Caco-2 (cell line): ENCODE data around the gene EPHA4. TPM values are rescaled to one million over a fixed set of nuclear protein-coding genes. Genes with fewer than 3 reads are reported as not detected.
A peak's percentile ranks its signal among the peaks of the same experiment; 100 is the strongest.

Experiments
- BruUV-seq: library from RNA; stranded (reverse); fragments of 400-500 nt; replicated peaks from 2 replicates; lab custom pipeline; 2021; lab: Mats Ljungman, UMichigan
- CTCF ChIA-PET: fragments of 300-600 bp; sonication (Branson Sonifier 250); formaldehyde crosslinking; loops from one replicate; lab custom pipeline; 2022; ENCODE audit warnings: antibody characterized with exemption; lab: Charles Lee
- POLR2A ChIA-PET: fragments of 300-600 bp; sonication (Branson Sonifier 250); formaldehyde crosslinking; loops from one replicate; lab custom pipeline; 2022; ENCODE audit warnings: antibody characterized with exemption; lab: Charles Lee
- DNase-seq, 2 experiments: peaks; one replicate each; pipeline versions ENCODE4 v3.0.0 to v3.0.0-alpha.2; 2020 to 2022
- H3K27me3 ChIP-seq: replicated peaks from 2 replicates; pipeline ENCODE4 v1.6.0; 2011; ENCODE audit warnings: low read length; ENCODE audit not compliant: control insufficient read depth, insufficient read depth
- H3K36me3 ChIP-seq: 2 replicates; pipeline ENCODE4 v1.5.1; 2011; ENCODE audit warnings: low read length; ENCODE audit not compliant: control insufficient read depth, insufficient read depth
- H3K4me1 ChIP-seq: fragments of 250-450 bp; sonication (Bioruptor Pico); 2 replicates; pipeline ENCODE4 v1.5.1; 2020; ENCODE audit warnings: mild to moderate bottlenecking
- H3K4me3 ChIP-seq: 2 replicates; pipeline ENCODE4 v1.5.1; 2011; ENCODE audit warnings: low read depth, mild to moderate bottlenecking, control low read depth, low read length
- H3K9me3 ChIP-seq: fragments of 250-450 bp; sonication (Bioruptor Pico); 2 replicates; pipeline ENCODE4 v1.5.1; 2020; ENCODE audit warnings: mild to moderate bottlenecking, moderate library complexity
- H3K27ac Mint-ChIP-seq: one replicate; pipeline ENCODE4 v1.8.0; 2022; ENCODE audit warnings: mixed read lengths; ENCODE audit not compliant: unreplicated experiment
- H3K27me3 Mint-ChIP-seq: one replicate; pipeline ENCODE4 v1.8.0; 2022; ENCODE audit warnings: mixed read lengths; ENCODE audit not compliant: insufficient read depth, unreplicated experiment
- H3K36me3 Mint-ChIP-seq: one replicate; pipeline ENCODE4 v1.8.0; 2022; ENCODE audit warnings: mild to moderate bottlenecking, mixed read lengths; ENCODE audit not compliant: insufficient read depth, unreplicated experiment
- H3K4me1 Mint-ChIP-seq: one replicate; pipeline ENCODE4 v1.8.0; 2022; ENCODE audit warnings: low read depth, mixed read lengths; ENCODE audit not compliant: unreplicated experiment
- H3K4me3 Mint-ChIP-seq: one replicate; pipeline ENCODE4 v1.8.0; 2022; ENCODE audit warnings: mild to moderate bottlenecking, moderate library complexity, mixed read lengths; ENCODE audit not compliant: unreplicated experiment
- H3K9me3 Mint-ChIP-seq: one replicate; pipeline ENCODE4 v1.8.0; 2022; ENCODE audit warnings: mixed read lengths; ENCODE audit not compliant: unreplicated experiment
- intact Hi-C: fragments of 100-400 bp; cut with micrococcal nuclease; formaldehyde crosslinking; loops from one replicate; pipeline ENCODE4 v1.10.0; 2022; ENCODE audit not compliant: unreplicated experiment
- total RNA-seq: library from RNA; stranded (reverse); gene quantifications from 2 replicates; pipeline ENCODE4 v1.2.3, GENCODE V29; 2022
- TF ChIP-seq, protein P1 (sequence below), 2 experiments: fragments of 200-600 bp in 1 of 2; IDR thresholded peaks; 1 replicate in 1 of 2; 2 replicates in 1 of 2; pipeline versions ENCODE4 v1.5.1 to v1.8.0; 2011 to 2022; ENCODE audit warnings: antibody characterized with exemption in 1 of 2, control low read depth in 1 of 2, inconsistent platforms in 1 of 2, low read depth in 1 of 2, low read length in 1 of 2, mild to moderate bottlenecking in 1 of 2, moderate library complexity in 1 of 2; ENCODE audit not compliant: insufficient read depth in 1 of 2, severe bottlenecking in 1 of 2, unreplicated experiment in 1 of 2

Gene EPHA4
- total RNA-seq, 1 experiment from 2014 or later, result 95.5 TPM

DNA sequence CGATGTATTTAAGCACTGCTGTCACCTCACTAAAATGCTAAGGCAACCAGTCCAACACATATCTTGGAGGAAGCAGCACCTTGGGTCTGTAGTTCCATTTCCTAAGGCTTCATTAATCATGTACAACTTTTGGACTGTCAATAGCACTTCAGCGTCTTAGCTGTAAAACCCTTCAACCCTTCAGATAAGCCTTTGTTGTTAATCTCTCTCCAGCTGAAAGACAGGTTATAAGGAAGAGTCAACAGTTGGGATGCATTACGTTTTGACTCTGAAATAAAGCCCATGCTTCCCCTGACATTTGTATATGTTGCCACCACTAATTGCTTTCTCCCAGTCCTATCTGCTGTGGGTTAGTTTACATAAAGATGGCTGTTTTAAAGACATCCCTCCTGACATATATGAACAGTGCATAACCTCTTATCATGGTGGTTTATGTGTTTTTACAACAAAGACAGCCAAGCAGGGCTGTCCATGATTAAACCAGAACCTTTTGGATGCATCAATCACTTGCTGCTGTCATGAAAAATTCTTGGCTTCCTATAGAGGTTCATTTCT, 81.5 kb downstream of the EPHA4 start:
- Mint-ChIP-seq H3K27ac (no peak overlapping the region), H3K4me3 (no peak overlapping the region), H3K27me3 (no peaks in the 10 kb centered on the region), H3K4me1 (peaks cover 40% of the 10 kb centered on the region), H3K36me3 (peaks cover 65% of the 10 kb centered on the region), H3K9me3 (no peaks in the 10 kb centered on the region)
- ChIA-PET POLR2A (no interaction called here), CTCF (no interaction called here)
- peak in 1 of 2 experiments; percentile 49 for DNase-seq
- Histone ChIP-seq H3K4me3 (no peak overlapping the region), H3K36me3 (no peaks in the 10 kb centered on the region), H3K27me3 (no peaks in the 10 kb centered on the region), H3K9me3 (no peaks in the 10 kb centered on the region), H3K4me1 (peaks cover 31% of the 10 kb centered on the region)
- intact Hi-C loops, result loop anchor here (1.0 kb wide), 1 partner anchor 38 kb away; no protein-coding TSS in a partner anchor
- TF ChIP-seq, protein P1, sequence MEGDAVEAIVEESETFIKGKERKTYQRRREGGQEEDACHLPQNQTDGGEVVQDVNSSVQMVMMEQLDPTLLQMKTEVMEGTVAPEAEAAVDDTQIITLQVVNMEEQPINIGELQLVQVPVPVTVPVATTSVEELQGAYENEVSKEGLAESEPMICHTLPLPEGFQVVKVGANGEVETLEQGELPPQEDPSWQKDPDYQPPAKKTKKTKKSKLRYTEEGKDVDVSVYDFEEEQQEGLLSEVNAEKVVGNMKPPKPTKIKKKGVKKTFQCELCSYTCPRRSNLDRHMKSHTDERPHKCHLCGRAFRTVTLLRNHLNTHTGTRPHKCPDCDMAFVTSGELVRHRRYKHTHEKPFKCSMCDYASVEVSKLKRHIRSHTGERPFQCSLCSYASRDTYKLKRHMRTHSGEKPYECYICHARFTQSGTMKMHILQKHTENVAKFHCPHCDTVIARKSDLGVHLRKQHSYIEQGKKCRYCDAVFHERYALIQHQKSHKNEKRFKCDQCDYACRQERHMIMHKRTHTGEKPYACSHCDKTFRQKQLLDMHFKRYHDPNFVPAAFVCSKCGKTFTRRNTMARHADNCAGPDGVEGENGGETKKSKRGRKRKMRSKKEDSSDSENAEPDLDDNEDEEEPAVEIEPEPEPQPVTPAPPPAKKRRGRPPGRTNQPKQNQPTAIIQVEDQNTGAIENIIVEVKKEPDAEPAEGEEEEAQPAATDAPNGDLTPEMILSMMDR (IDR thresholded peaks at IDR 0.05; ENCODE audit: insufficient read depth in 1 of 2, low read depth in 1 of 2, low read length in 1 of 2, severe bottlenecking in 1 of 2, unreplicated experiment in 1 of 2), result no peak
- no TSS peak for BruUV-seq

DNA sequence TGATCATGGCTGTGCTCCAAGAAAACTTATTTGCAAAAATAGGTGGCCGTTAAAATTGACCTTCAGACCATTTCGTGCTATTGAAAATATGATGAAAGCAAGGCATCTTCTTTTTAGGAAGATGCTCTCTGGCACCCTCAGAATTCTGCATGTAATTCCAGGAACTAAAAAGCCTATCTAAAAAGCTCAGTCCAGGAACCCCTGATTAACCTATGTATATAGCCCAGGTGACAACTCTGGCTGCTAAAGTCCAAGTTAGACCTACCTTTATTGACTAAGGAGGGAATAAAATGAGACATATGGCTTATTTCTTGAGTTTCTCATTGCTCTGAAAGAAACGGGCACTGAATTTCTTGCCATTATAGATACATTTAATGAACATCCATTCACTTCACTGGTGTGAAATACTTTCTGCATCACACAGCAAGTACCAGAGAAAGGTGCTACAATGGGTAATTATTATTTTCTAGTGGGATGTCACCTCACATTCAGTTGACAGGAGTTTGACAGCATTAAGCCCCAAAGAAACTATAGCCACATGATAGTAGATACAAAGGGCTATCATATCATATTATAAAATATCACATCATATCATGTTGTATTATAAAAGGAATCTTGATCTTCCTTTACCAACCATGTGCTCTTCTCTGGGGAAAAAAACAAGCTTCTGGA, 83.8 kb downstream of the EPHA4 start:
- no peaks in the 10 kb centered on the region for H3K9me3 Mint-ChIP-seq
- TF ChIP-seq, protein P1 (IDR thresholded peaks at IDR 0.05; ENCODE audit: insufficient read depth in 1 of 2, low read depth in 1 of 2, low read length in 1 of 2, severe bottlenecking in 1 of 2, unreplicated experiment in 1 of 2), result no peak
- no peak for DNase-seq

DNA sequence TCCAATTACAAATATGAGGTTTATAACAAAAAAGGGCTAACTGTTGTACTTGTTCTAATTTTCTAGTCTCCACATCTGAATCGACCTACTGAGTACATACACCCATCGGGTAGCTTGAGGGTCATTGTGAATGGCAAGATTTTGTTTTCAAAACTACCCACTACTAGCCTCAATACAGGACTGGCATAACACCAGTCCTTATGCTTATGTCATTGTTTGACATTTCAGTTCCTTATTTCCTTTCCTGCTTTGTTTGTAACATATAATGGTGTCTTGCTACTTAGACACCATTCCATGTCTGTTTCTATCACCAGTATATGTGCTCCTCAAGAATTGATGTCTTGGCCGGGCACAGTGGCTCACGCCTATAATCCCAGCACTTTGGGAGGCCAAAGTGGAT, 86.0 kb downstream of the EPHA4 start:
- DNase-seq, result no peak
- Mint-ChIP-seq H3K36me3 (peaks cover 55% of the 10 kb centered on the region), H3K27ac (no peak overlapping the region), H3K27me3 (no peaks in the 10 kb centered on the region), H3K4me3 (no peak overlapping the region), H3K9me3 (no peaks in the 10 kb centered on the region), H3K4me1 (peaks cover 20% of the 10 kb centered on the region)
- H3K4me3 ChIP-seq, result no peak overlapping the region
- CTCF ChIA-PET, result no interaction called here
- POLR2A ChIA-PET, result interaction anchor here (0.6 kb wide), 1 partner anchor 20 kb away, joined by 3 read pairs; no protein-coding TSS in a partner anchor
- BruUV-seq, result no TSS peak
- intact Hi-C loops, result no loop called here
- H3K36me3 ChIP-seq, result no peaks in the 10 kb centered on the region; the same call in 1 of the 2 replicates
- H3K9me3 ChIP-seq, result no peaks in the 10 kb centered on the region
- H3K27me3 ChIP-seq, result no peaks in the 10 kb centered on the region
- TF ChIP-seq, protein P1 (IDR thresholded peaks at IDR 0.05; ENCODE audit: insufficient read depth in 1 of 2, low read depth in 1 of 2, low read length in 1 of 2, severe bottlenecking in 1 of 2, unreplicated experiment in 1 of 2), result no peak
- peaks cover 12% of the 10 kb centered on the region for H3K4me1 ChIP-seq

More for the DNA sequence above, 83.8 kb downstream of the EPHA4 start:
- ChIA-PET CTCF (no interaction called here), POLR2A (no interaction called here)
- intact Hi-C loops, result no loop called here
- Histone ChIP-seq H3K27me3 (no peaks in the 10 kb centered on the region), H3K36me3 (no peaks in the 10 kb centered on the region; the same call in 1 of the 2 replicates), H3K4me3 (no peak overlapping the region), H3K9me3 (no peaks in the 10 kb centered on the region), H3K4me1 (peaks cover 14% of the 10 kb centered on the region)
- H3K27me3 Mint-ChIP-seq, result no peaks in the 10 kb centered on the region
- BruUV-seq, result no TSS peak
- peaks cover 27% of the 10 kb centered on the region for H3K4me1 Mint-ChIP-seq
- H3K27ac Mint-ChIP-seq, result no peak overlapping the region
- H3K4me3 Mint-ChIP-seq, result no peak overlapping the region
- peaks cover 65% of the 10 kb centered on the region for H3K36me3 Mint-ChIP-seq
